OCI-LY3 (cell line): ENCODE results near the gene CNIH3.

ENCODE experiments used
- H2AFZ ChIP-seq: fragments of 200-600, 300-600 bp; shearing (Covaris generic); 2 replicates; pipeline ENCODE4 v1.6.0; 2014; ENCODE audit warnings: antibody characterized with exemption, low read depth, low read length
- H3K27ac ChIP-seq: fragments of 200-600, 300-600 bp; sonication (generic); 2 replicates; pipeline ENCODE4 v1.5.1; 2014; ENCODE audit warnings: mild to moderate bottlenecking, low read length, moderate library complexity, mixed read lengths
- H3K27me3 ChIP-seq: fragments of 200-600, 300-600 bp; sonication (generic); 2 replicates; pipeline ENCODE4 v1.6.1; 2014; ENCODE audit warnings: low read depth, low read length, mixed read lengths
- H3K36me3 ChIP-seq: fragments of 200-600, 300-600 bp; sonication (generic); replicated peaks from 2 replicates; pipeline ENCODE3; 2014; ENCODE audit warnings: low read depth, low read length, mixed read lengths
- H3K4me1 ChIP-seq: fragments of 300-600, 200-600 bp; sonication (generic); 2 replicates; pipeline ENCODE4 v1.6.1; 2014; ENCODE audit warnings: low read length, mixed read lengths
- H3K4me2 ChIP-seq: fragments of 200-600, 300-600 bp; sonication (generic); 2 replicates; pipeline ENCODE4 v1.6.1; 2014; ENCODE audit warnings: low read length, mixed read lengths
- H3K4me3 ChIP-seq: fragments of 300-600, 200-600 bp; sonication (generic); 2 replicates; pipeline ENCODE4 v1.5.1; 2014; ENCODE audit warnings: antibody characterized with exemption, mild to moderate bottlenecking, low read length, moderate library complexity
- H3K79me2 ChIP-seq: fragments of 300-600, 200-600 bp; shearing (Covaris generic); 2 replicates; pipeline ENCODE4 v1.6.1; 2014; ENCODE audit warnings: mild to moderate bottlenecking, low read length, mixed read lengths
- H3K9ac ChIP-seq: fragments of 300-600, 200-600 bp; shearing (Covaris generic); 2 replicates; pipeline ENCODE4 v1.6.0; 2014; ENCODE audit warnings: mild to moderate bottlenecking, low read length, moderate library complexity
- H3K9me3 ChIP-seq: fragments of 200-600, 300-600 bp; shearing (Covaris generic); 2 replicates; pipeline ENCODE4 v1.6.1; 2014; ENCODE audit warnings: low read length, mixed read lengths; ENCODE audit not compliant: insufficient read depth
- H4K20me1 ChIP-seq: fragments of 200-600, 300-600 bp; sonication (generic); 2 replicates; pipeline ENCODE4 v1.6.1; 2016; ENCODE audit warnings: low read length, mixed read lengths; ENCODE audit not compliant: insufficient read depth
- CTCF ChIP-seq: fragments of 200-600, 300-600 bp; sonication (generic); IDR thresholded peaks from 2 replicates; pipeline ENCODE4 v1.5.1; 2014; ENCODE audit warnings: antibody characterized with exemption, low read length, low read depth
- EZH2phosphoT487 ChIP-seq: fragments of 200-600 bp; shearing (Covaris generic); IDR thresholded peaks from 2 replicates; pipeline ENCODE4 v1.6.1; 2018; ENCODE audit warnings: antibody characterized with exemption, mixed run types, low read depth

Gene CNIH3

GRCh38 chr1:224650290-224650689 is 34.2 kb downstream of the CNIH3 start:
- Histone ChIP-seq H3K9me3 (no peaks in the 10 kb centered on the region), H3K9ac (no peak overlapping the region), H2AFZ (no peak overlapping the region), H3K4me2 (no peak overlapping the region), H3K27me3 (peaks cover 18% of the 10 kb centered on the region), H3K4me3 (no peak overlapping the region), H3K79me2 (no peaks in the 10 kb centered on the region), H3K4me1 (no peaks in the 10 kb centered on the region), H3K27ac (no peak overlapping the region), H4K20me1 (no peaks in the 10 kb centered on the region), H3K36me3 (no peaks in the 10 kb centered on the region)
- TF ChIP-seq EZH2phosphoT487 (no peak), CTCF (no peak)

GRCh38 chr1:224651188-224651587 is 35.1 kb downstream of the CNIH3 start:
- H2AFZ ChIP-seq, result no peak overlapping the region
- no peaks in the 10 kb centered on the region for H3K36me3 ChIP-seq
- no peak overlapping the region for H3K9ac ChIP-seq
- peaks cover 24% of the 10 kb centered on the region for H3K27me3 ChIP-seq
- H3K27ac ChIP-seq, result no peak overlapping the region
- H3K4me2 ChIP-seq, result no peak overlapping the region
- no peak overlapping the region for H3K4me3 ChIP-seq
- TF ChIP-seq EZH2phosphoT487 (no peak), CTCF (no peak)
- H3K9me3 ChIP-seq, result no peaks in the 10 kb centered on the region
- H3K4me1 ChIP-seq, result no peaks in the 10 kb centered on the region
- no peaks in the 10 kb centered on the region for H3K79me2 ChIP-seq
- no peaks in the 10 kb centered on the region for H4K20me1 ChIP-seq

- no peak overlapping the region for H3K9ac ChIP-seq
- no peaks in the 10 kb centered on the region for H4K20me1 ChIP-seq
- H3K9me3 ChIP-seq, result no peaks in the 10 kb centered on the region
- peaks cover 13% of the 10 kb centered on the region for H3K27me3 ChIP-seq
- H3K36me3 ChIP-seq, result no peaks in the 10 kb centered on the region
- H3K4me2 ChIP-seq, result no peak overlapping the region
- H2AFZ ChIP-seq, result no peak overlapping the region
- no peak overlapping the region for H3K4me3 ChIP-seq
- no peak overlapping the region for H3K27ac ChIP-seq
- no peaks in the 10 kb centered on the region for H3K4me1 ChIP-seq
- no peak for TF ChIP-seq CTCF
- no peak for TF ChIP-seq EZH2phosphoT487
- no peaks in the 10 kb centered on the region for H3K79me2 ChIP-seq
Measured at GRCh38 chr1:224656392-224656791, 40.3 kb downstream of the CNIH3 start.

- Histone ChIP-seq H4K20me1 (no peaks in the 10 kb centered on the region), H3K79me2 (no peaks in the 10 kb centered on the region), H3K27me3 (0 out of 2 replicates have a peak, but pooled peaks cover 6% of the 10 kb centered on the region), H3K4me3 (no peak overlapping the region), H3K36me3 (no peaks in the 10 kb centered on the region), H3K9ac (no peak overlapping the region), H3K4me1 (no peaks in the 10 kb centered on the region), H3K27ac (no peak overlapping the region), H2AFZ (no peak overlapping the region), H3K9me3 (no peaks in the 10 kb centered on the region), H3K4me2 (no peak overlapping the region)
- no peak for TF ChIP-seq CTCF
Measured at GRCh38 chr1:224660074-224660473, 44.0 kb downstream of the CNIH3 start.
